PC-9 (cell line): ENCODE data around the gene ARMH4. TPM values are rescaled to one million over a fixed set of nuclear protein-coding genes. Genes with fewer than 3 reads are reported as not detected.

Experiments used
- BruUV-seq: library from RNA; stranded (reverse); fragments of 400-500 nt; replicated peaks from 2 replicates; lab custom pipeline; 2021; lab: Mats Ljungman, UMichigan
- CTCF ChIA-PET: fragments of 300-600 bp; sonication (Branson Sonifier 250); formaldehyde crosslinking; loops from one replicate; lab custom pipeline; 2022; ENCODE audit warnings: antibody characterized with exemption; lab: Charles Lee
- POLR2A ChIA-PET: fragments of 300-600 bp; sonication (Branson Sonifier 250); formaldehyde crosslinking; loops from one replicate; lab custom pipeline; 2022; ENCODE audit warnings: antibody characterized with exemption; ENCODE audit not compliant: unreplicated experiment; lab: Charles Lee
- DNase-seq, 2 experiments: peaks; one replicate each; pipeline versions ENCODE4 v3.0.0 to v3.0.0-alpha.2; 2015 to 2022; ENCODE audit warnings: mixed read lengths in 1 of 2
- H2AFZ ChIP-seq: fragments of 200-600 bp; sonication (generic); 2 replicates; pipeline ENCODE4 v1.8.1; 2017; ENCODE audit warnings: antibody characterized with exemption
- H3F3A ChIP-seq: fragments of 200-600 bp; sonication (generic); 2 replicates; pipeline ENCODE4 v1.8.1; 2017; ENCODE audit warnings: antibody characterized with exemption, mild to moderate bottlenecking, low read depth; ENCODE audit not compliant: insufficient read depth
- H3K27ac ChIP-seq: fragments of 200-600 bp; sonication (generic); 2 replicates; pipeline ENCODE4 v1.6.1; 2016; ENCODE audit warnings: mixed run types
- H3K27me3 ChIP-seq: fragments of 200-600 bp; sonication (generic); 2 replicates; pipeline ENCODE4 v1.6.1; 2016; ENCODE audit warnings: low read depth, mixed run types; ENCODE audit not compliant: insufficient read depth
- H3K36me3 ChIP-seq: fragments of 200-600 bp; sonication (generic); 2 replicates; pipeline ENCODE4 v1.6.1; 2016; ENCODE audit warnings: low read depth, mixed run types
- H3K4me1 ChIP-seq: fragments of 200-600 bp; sonication (generic); replicated peaks from 2 replicates; pipeline ENCODE4 v1.6.1; 2016; ENCODE audit warnings: mixed run types; ENCODE audit not compliant: insufficient read depth
- H3K4me2 ChIP-seq: fragments of 200-600 bp; sonication (generic); 2 replicates; pipeline ENCODE4 v1.6.1; 2017; ENCODE audit warnings: mixed run types
- H3K4me3 ChIP-seq: fragments of 200-600 bp; sonication (generic); 2 replicates; pipeline ENCODE4 v1.6.1; 2016; ENCODE audit warnings: mixed run types
- H3K79me2 ChIP-seq: fragments of 200-600 bp; sonication (generic); 2 replicates; pipeline ENCODE4 v1.6.1; 2017; ENCODE audit warnings: low read depth, mixed run types
- H3K9me2 ChIP-seq: fragments of 200-600 bp; sonication (generic); 2 replicates; pipeline ENCODE4 v1.8.1; 2017; ENCODE audit warnings: mild to moderate bottlenecking; ENCODE audit not compliant: insufficient read depth
- H3K9me3 ChIP-seq: fragments of 200-600 bp; sonication (generic); 2 replicates; pipeline ENCODE4 v1.8.1; 2016; ENCODE audit warnings: low read depth; ENCODE audit not compliant: insufficient read depth
- H4K20me1 ChIP-seq: fragments of 200-600 bp; sonication (generic); 2 replicates; pipeline ENCODE4 v1.8.1; 2017; ENCODE audit not compliant: insufficient read depth
- EZH2 ChIP-seq: fragments of 200-600 bp; sonication (generic); IDR thresholded peaks from 2 replicates; pipeline ENCODE4 v1.8.0; 2017; ENCODE audit warnings: antibody characterized with exemption, low read depth
- intact Hi-C: fragments of 100-400 bp; cut with micrococcal nuclease; formaldehyde crosslinking; loops from one replicate; pipeline ENCODE4 v1.10.0; 2022; ENCODE audit not compliant: unreplicated experiment
- total RNA-seq: library from RNA; stranded (reverse); gene quantifications from 2 replicates; pipeline ENCODE4 v1.2.3, GENCODE V29; 2021
- TF ChIP-seq, protein P1 (sequence below): fragments of 200-600 bp; sonication (generic); conservative IDR thresholded peaks from 2 replicates; pipeline ENCODE4 v1.6.1; 2017; ENCODE audit warnings: mixed run types, antibody characterized with exemption, mild to moderate bottlenecking, moderate library complexity

ARMH4 gene
- total RNA-seq, 1 experiment from 2014 or later: not detected

GRCh38 chr14:58026219-58026618 is 125.8 kb downstream of the ARMH4 start:
- no peaks in the 10 kb centered on the region for H3K36me3 ChIP-seq
- H3K79me2 ChIP-seq: no peaks in the 10 kb centered on the region
- no peaks in the 10 kb centered on the region for H3K9me2 ChIP-seq
- H4K20me1 ChIP-seq: no peaks in the 10 kb centered on the region
- H3K4me3 ChIP-seq: no peak overlapping the region
- H3K27me3 ChIP-seq: no peaks in the 10 kb centered on the region
- no peak for DNase-seq
- TF ChIP-seq, protein P1, sequence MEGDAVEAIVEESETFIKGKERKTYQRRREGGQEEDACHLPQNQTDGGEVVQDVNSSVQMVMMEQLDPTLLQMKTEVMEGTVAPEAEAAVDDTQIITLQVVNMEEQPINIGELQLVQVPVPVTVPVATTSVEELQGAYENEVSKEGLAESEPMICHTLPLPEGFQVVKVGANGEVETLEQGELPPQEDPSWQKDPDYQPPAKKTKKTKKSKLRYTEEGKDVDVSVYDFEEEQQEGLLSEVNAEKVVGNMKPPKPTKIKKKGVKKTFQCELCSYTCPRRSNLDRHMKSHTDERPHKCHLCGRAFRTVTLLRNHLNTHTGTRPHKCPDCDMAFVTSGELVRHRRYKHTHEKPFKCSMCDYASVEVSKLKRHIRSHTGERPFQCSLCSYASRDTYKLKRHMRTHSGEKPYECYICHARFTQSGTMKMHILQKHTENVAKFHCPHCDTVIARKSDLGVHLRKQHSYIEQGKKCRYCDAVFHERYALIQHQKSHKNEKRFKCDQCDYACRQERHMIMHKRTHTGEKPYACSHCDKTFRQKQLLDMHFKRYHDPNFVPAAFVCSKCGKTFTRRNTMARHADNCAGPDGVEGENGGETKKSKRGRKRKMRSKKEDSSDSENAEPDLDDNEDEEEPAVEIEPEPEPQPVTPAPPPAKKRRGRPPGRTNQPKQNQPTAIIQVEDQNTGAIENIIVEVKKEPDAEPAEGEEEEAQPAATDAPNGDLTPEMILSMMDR: no peak
- TF ChIP-seq EZH2: no peak
- no peak overlapping the region for H3K27ac ChIP-seq
- BruUV-seq: no TSS peak
- ChIA-PET POLR2A (no interaction called here), CTCF (no interaction called here)
- no peak overlapping the region for H2AFZ ChIP-seq
- no peaks in the 10 kb centered on the region for H3K9me3 ChIP-seq
- H3K4me2 ChIP-seq: no peak overlapping the region
- H3F3A ChIP-seq: no peaks in the 10 kb centered on the region
- no peaks in the 10 kb centered on the region for H3K4me1 ChIP-seq
- intact Hi-C loops: no loop called here

DNA sequence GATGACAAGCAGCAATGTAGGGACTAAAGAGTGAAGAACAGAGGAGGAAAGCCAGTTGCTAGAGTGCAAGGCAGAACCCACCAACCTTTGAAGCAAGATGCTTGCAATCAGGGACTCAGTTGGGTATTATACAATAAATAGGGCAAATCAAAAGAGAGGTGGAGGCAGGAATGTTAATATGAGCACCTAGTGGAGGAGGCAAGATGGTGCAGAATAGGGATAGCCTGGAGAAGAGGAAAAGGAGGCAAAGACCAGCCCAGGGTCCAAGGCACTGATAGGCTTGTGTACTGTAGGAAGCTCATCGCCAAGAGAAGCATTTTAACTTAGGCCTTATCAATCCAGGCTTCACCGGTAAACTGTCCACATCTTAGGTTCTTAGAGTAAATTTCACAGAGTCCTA is 137.2 kb downstream of the ARMH4 start:
- H3K9me2 ChIP-seq: no peaks in the 10 kb centered on the region
- no peaks in the 10 kb centered on the region for H4K20me1 ChIP-seq
- no peak overlapping the region for H3K4me2 ChIP-seq
- H3K36me3 ChIP-seq: no peaks in the 10 kb centered on the region
- no peaks in the 10 kb centered on the region for H3K27me3 ChIP-seq
- H3K4me3 ChIP-seq: no peak overlapping the region
- no peaks in the 10 kb centered on the region for H3K4me1 ChIP-seq
- TF ChIP-seq EZH2: no peak
- TF ChIP-seq, protein P1: no peak
- CTCF ChIA-PET: no interaction called here
- H3F3A ChIP-seq: no peaks in the 10 kb centered on the region
- H2AFZ ChIP-seq: no peak overlapping the region
- no peak overlapping the region for H3K27ac ChIP-seq
- intact Hi-C loops: no loop called here
- POLR2A ChIA-PET: no interaction called here
- no peaks in the 10 kb centered on the region for H3K79me2 ChIP-seq
- no peak for DNase-seq
- no TSS peak for BruUV-seq
- no peaks in the 10 kb centered on the region for H3K9me3 ChIP-seq

GRCh38 chr14:58002618-58003017 is 149.4 kb downstream of the ARMH4 start:
- no peaks in the 10 kb centered on the region for H3K9me3 ChIP-seq
- no peak overlapping the region for H2AFZ ChIP-seq
- H3K4me3 ChIP-seq: no peak overlapping the region
- peaks cover 20% of the 10 kb centered on the region; the same call in 1 of the 2 replicates for H3K27me3 ChIP-seq
- H3K9me2 ChIP-seq: no peaks in the 10 kb centered on the region
- ChIA-PET POLR2A (no interaction called here), CTCF (no interaction called here)
- H3K79me2 ChIP-seq: no peaks in the 10 kb centered on the region
- no peaks in the 10 kb centered on the region for H4K20me1 ChIP-seq
- no peak overlapping the region for H3K27ac ChIP-seq
- no peak overlapping the region for H3K4me2 ChIP-seq
- TF ChIP-seq EZH2: no peak
- TF ChIP-seq, protein P1: no peak
- no peaks in the 10 kb centered on the region for H3K4me1 ChIP-seq
- no peak for DNase-seq
- intact Hi-C loops: no loop called here
- BruUV-seq: no TSS peak
- H3F3A ChIP-seq: no peaks in the 10 kb centered on the region
- H3K36me3 ChIP-seq: no peaks in the 10 kb centered on the region
